Measurements from ENCODE around the gene MCM3AP. TPM values are rescaled to one million over a fixed set of nuclear protein-coding genes. Genes with fewer than 3 reads are reported as not detected.
"Not testable (repeated sequence)": the region's sequence is repeated elsewhere in the genome, so short reads cannot be mapped to it uniquely, and the experiment has no call there.

Gene MCM3AP
- total RNA-seq, 1 donor from 2014 or later = 69.9 TPM

DNA sequence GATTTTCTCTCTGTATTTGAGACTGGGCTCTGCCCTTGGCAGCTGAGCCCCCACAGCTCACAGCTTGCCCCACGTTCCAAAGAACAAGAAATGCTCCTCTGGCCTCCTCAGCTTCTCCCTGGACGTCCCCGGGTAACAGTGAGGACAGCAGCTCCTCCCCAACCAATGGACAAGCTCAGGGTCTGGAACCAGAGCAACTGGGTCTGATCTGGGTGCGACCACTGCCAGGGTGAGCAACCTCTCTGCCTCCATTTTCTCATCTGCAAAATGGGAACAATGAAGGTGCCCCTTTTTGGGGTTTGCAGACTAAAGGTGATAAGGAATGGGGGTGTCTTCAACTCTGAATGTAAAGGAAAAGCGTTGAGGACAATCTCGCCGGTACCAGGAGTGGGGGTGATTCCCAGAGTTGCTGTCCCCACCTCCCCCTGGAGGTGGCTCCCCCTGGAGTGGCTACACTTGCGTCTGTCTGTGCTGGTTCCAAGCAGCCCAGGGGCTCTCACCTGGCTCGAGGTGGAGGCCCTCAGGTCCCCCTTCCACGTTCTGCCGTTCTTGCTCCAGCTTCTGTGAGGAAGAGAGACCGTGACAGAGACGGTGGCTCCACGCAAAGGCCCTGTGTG is 31.4 kb upstream of the MCM3AP start:
- intact Hi-C loops (cut with DNase I) = no loop called here
- no peak for DNase-seq (ENCODE audit: low spot score)

DNA sequence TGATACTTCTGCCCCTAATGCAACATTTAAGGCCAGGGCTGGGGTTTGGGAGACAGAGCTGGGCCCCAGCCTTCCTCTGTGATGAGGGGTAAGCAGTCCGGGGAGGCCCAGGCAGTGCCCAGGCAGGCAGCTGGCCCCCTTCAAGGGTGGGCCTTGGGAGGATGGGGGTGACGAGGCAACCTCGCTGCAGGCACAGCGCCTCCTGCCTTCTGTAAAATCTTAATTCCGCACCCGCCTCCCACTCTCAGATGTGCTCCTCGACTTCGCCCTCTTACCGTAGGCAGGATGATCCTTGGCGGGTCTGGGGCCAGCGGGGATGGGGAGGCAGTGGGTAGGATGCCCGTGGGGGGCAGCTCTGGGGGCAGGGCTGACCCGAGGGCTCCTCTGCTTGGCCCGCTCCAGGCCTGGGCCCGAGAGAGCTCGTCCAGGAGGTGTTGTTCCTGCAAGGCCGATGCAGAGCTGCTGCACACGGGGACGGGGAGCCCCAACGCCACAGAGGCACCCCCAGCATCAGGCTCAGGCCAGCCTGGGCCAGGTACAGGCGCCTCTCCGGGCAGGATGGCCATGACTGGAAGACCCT is 29.1 kb upstream of the MCM3AP start:
- intact Hi-C loops (cut with DNase I) = no loop called here
- DNase-seq (ENCODE audit: low spot score) = no peak

- intact Hi-C loops (cut with DNase I) = no loop called here
- no peak for DNase-seq (ENCODE audit: low spot score)
These were observed 27.5 kb upstream of the MCM3AP start for GRCh38 chr21:46312949-46313348.

DNA sequence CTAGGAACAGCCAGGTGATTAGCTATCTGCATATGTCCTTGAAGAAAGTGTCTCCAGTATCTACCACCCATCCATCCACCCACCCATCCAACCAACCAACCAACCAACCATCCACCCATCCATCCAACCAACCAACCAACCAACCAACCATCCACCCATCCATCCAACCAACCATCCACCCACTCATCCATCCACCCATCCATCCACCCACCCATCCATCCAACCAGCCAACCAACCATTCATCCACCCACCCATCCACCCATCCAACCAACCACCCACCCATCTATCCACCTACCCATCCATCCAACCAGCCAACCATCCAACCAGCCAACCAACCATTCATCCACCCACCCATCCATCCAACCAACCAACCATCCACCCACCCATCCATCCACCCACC is 26.2 kb upstream of the MCM3AP start:
- DNase-seq (ENCODE audit: low spot score) = no peak
- intact Hi-C loops (cut with DNase I) = no loop called here

DNA sequence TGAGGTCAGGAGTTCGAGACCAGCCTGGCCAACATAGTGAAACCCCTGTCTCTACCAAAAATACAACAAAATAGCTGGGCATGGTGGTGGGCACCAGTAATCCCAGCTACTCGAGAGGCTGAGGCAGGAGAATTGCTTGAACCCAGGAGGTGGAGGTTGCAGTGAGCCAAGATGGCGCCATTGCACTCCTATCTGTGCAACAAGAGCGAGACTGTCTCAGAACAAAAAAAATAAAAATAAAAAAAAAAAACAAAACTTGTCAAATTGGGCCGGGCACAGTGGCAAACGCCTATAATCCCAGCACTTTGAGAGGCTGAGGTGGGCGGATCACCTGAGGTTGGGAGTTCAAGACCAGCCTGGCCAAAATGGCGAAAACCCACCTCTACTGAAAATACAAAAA is 24.8 kb upstream of the MCM3AP start:
- intact Hi-C loops (cut with DNase I); DNase-seq (ENCODE audit: low spot score): not testable (repeated sequence)

DNA sequence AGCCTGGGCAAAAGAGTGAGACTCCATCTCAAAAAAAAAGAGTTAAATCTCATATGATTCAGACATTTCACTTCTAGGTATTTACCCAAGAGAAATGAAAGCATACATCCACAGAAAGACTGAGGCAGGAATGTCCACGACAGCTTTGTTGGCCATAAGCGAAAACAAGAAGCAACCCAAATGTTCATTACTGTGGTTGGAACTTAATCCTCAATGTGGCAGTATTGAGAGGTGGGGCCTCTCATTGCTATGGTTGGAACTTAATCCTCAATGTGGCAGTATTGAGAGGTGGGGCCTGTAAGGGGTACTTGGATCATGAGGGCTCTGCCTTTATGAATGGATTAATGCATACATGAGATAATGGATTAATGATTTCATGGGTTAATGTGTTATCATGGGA is 23.0 kb upstream of the MCM3AP start:
- intact Hi-C loops (cut with DNase I) = no loop called here

DNA sequence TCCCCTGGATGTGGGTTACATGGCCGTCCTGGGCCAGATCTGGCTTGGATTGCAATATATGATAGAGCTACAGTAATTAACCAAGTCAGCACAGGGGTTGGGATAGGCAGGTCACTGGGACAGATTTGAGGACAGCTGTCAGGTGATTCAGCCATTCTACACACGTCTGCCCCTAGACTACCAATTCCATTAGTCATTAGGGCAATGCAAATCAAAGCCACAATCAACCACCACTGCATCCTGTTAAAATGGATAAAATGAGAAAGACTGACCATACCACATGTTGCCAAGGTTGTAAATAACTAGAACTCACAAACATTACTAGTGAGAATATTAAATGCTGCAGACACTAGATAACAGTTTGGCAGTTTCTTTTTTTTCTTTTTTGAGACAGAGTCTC is 22.2 kb upstream of the MCM3AP start:
- intact Hi-C loops (cut with DNase I) = no loop called here

More for the DNA sequence above, 23.0 kb upstream of the MCM3AP start:
- no peak for DNase-seq (ENCODE audit: low spot score)

GRCh38 chr21:46304955-46305354 is 19.5 kb upstream of the MCM3AP start:
- intact Hi-C loops (cut with DNase I) = no loop called here

More for the DNA sequence above, 22.2 kb upstream of the MCM3AP start:
- no peak for DNase-seq (ENCODE audit: low spot score)

DNA sequence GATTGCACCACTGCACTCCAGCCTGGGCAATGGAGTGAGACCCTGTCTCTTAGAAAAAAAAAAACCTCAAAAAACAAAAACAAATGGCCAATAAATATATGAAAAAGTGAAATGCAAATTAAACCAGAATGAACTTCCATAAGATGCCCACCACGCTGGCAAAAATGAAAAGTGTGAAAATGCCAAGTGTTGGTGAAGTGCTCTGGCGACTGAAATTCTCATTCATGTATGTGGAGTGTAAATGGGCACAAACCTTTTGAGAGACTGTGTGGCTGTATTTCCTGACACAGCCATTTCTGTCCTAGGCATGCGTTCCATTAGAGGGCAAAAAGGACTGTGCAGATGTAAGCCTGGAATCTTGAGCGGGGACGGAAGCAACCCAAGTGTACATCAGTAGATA is 19.0 kb upstream of the MCM3AP start:
- no peak for DNase-seq (ENCODE audit: low spot score)
- intact Hi-C loops (cut with DNase I) = no loop called here

More at GRCh38 chr21:46304955-46305354, 19.5 kb upstream of the MCM3AP start:
- DNase-seq (ENCODE audit: low spot score) = no peak

DNA sequence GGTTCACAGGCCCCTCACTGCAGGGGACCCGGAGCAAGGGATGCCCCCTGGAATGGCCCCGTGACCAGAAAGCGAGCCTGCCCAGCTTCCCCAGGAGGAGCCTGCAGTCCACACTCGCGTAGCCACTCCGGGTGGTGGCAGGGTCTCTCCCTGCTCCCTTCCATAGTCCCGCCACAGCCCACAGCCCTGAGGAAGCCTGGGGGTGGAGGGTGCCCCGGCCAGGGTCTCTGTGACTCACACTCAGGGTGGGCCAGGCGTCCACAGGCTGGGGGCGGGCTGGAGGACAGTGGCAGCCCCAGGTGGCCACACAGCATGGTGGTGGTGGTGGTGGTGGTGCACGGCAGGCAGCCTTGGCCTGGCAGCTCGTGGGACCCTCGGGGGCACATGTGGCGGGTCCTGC is 16.3 kb upstream of the MCM3AP start:
- no peak for DNase-seq (ENCODE audit: low spot score)
- intact Hi-C loops (cut with DNase I) = no loop called here

DNA sequence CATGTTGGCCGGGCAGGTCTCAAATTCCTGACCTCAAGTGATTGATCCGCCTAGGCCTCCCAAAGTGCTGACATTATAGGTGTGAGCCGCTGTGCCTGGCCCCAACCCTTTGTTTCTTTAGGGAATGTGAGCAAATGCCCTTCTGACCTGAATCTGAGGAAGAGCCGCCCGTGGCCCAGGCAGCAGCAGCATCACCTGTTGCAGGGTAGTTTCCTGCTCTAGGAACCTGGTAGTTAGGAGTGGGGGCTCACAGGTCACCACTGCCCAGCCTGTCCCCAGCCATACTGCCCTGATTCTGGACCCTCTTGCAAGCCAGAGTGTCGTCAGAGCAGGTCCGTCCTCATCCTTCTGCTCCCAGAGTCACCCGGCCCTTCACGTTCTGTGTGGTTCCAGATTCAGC is 13.8 kb upstream of the MCM3AP start:
- intact Hi-C loops (cut with DNase I) = no loop called here
- no peak for DNase-seq (ENCODE audit: low spot score)

DNA sequence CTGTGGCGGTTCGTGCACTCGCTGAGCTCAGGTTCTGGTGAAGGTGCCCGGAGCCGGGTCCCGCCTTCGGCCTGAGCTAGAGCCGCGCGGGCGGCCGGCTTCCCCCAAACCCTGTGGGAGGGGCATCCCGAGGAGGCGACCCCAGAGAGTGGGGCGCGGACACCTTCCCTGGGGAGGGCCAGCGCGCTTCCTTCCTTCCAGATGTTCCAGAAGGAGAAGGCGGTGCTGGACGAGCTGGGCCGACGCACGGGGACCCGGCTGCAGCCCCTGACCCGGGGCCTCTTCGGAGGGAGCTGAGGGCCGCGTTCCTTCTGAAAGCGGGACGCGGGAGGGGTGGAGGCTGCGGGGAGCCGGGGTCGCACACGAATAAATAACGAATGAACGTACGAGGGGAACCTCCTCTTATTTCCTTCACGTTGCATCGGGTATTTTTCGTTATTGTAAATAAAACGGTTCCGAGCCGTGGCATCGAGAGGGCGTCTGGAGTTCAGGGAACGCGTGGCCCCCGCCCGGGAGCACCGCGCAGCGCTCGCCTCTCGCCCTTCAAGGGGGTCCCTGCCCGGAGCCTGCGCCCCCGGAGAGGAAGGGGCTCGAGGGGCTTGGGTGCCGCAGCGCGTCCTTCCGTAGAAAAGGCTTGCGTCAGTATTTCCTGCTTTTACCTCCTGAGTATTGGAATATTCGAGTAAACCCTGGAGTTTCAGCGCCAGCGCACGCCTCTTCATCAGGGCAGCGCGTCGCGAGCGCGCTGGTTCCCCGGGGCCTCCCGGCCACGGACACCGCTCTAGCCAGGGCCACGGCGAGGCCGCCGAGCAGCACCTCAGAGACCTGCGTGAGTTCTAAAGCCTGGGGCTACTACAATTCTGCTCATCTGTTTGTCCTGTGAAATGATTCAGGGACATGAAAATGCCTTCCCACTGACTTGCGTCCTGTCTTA is 12.2 kb upstream of the MCM3AP start:
- no peak for DNase-seq (ENCODE audit: low spot score)
- intact Hi-C loops (cut with DNase I) = loop anchor here (1.0 kb wide), 1 partner anchor 11 kb away; the partner anchor contains the start of gene YBEY

DNA sequence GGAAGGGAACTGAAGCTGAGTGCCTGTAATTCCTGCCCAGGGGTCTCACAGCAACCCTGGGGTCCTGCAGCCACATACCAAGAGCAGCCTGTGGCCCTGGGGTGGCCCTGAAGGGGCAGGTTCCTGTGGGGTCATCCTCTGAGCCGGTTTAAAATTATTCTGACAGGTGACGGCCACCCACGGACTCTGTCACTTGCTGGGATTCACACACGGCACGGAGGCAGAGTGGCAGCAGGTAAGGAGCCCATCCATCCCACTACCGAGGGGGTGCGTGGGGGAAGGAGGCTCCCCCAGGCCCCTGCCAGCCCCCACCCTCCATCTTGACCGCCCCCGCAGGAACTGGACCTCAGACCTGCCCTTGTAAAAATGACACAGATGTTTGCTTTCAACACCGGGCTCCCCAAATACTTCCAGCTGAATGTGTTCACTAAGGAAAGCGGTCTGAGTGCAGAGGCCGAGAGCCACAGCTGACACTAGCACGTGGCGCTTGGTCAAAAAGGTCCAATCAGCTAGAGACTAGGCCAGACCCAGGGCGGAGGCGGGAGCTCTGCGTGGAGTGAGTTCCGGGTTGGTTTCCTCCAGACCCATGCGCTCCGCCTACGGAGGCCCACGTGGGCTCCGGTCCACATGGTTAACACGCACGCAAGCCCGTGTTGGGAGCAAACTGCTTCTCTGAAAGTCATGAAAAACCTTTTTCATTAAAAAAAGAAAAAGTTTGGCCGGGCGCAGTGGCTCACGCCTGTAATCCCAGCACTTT is 10.8 kb upstream of the MCM3AP start:
- intact Hi-C loops (cut with DNase I) = no loop called here
- DNase-seq (ENCODE audit: low spot score) = peak; percentile 93

DNA sequence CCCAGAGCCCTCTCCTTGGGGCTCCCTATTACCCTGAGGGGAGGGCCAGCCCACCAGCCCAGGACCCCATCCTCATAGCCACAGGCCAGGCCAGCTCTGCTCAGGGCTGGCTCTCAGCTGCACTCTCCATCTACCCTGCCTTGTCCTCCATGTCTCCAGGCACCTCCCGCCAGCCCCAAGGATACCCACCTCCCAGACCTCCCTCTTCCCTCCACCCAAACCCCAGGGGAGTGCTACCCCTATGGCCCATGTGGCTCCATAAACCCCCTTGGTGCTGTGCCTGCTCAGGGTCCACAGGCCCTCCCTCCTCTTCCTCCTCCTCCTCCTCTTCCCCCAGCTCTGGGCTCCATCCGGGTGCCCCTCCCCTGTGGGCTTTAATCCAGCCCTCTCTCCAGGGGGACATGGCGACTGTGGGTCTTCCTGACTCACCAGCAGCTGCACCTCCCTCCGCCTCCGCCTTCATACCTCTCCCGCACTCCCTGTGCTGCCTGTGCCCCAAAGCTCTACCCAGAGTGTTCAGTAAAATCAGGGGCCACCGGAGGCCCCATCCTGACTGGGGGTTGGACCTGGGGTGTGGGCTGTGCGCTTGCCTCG is 9.9 kb upstream of the MCM3AP start:
- intact Hi-C loops (cut with DNase I) = no loop called here
- DNase-seq (ENCODE audit: low spot score) = no peak

- intact Hi-C loops (cut with DNase I) = no loop called here
- no peak for DNase-seq (ENCODE audit: low spot score)
These were observed 9.3 kb upstream of the MCM3AP start for GRCh38 chr21:46294647-46295176.

- no peak for DNase-seq (ENCODE audit: low spot score)
These were observed 6.2 kb upstream of the MCM3AP start for GRCh38 chr21:46291561-46291960.

GRCh38 chr21:46289655-46290179 is 4.3 kb upstream of the MCM3AP start:
- DNase-seq (ENCODE audit: low spot score) = no peak
- intact Hi-C loops (cut with DNase I) = loop anchor here (5.0 to 10.0 kb wide), 2 partner anchors 62 to 315 kb away; partner anchors contain the start of gene LSS

More at GRCh38 chr21:46291561-46291960, 6.2 kb upstream of the MCM3AP start:
- intact Hi-C loops (cut with DNase I) = no loop called here

DNA sequence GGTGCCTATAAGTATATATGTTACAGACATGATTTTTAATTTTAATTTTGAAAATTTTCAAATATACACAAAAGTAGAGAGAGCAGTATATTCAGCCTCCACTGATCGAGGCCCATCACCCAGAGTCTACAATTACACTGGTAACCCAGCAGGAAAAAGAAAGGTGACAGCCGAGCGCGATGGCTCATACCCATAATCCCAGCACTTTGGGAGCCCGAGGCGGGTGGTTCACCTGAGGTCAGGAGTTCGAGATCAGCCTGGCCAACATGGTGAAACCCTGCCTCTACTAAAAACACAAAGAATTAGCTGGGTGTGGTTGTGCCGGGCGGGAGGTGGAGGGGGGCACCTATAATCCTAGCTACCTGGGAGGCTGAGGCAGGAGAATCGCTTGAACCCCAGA is 2.1 kb upstream of the MCM3AP start:
- intact Hi-C loops (cut with DNase I) = loop anchor here (2.0 to 10.0 kb wide), 3 partner anchors 37 to 313 kb away; partner anchors contain the start of genes LSS and PCNT

DNA sequence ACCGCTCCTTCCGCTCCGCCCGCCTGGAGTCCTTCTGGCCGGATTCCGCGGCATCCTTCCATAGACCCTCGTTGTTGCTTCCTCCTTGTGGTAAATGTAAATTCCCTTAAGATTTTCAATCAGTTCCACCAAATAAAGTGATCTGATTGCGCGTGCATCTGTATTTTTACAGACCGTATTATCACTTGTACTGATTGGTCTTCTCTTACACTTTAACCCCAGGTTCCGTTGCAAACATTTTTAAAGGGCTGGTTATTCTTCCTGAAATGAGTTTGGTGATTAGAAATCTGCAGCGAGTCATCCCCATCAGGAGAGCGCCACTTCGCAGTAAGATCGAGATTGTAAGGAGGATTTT is 1.2 kb upstream of the MCM3AP start:
- no peak for DNase-seq (ENCODE audit: low spot score)
- intact Hi-C loops (cut with DNase I) = loop anchor here (1.0 to 10.0 kb wide), 4 partner anchors 11 to 312 kb away; partner anchors contain the start of genes LSS and PCNT

More for the DNA sequence above, 2.1 kb upstream of the MCM3AP start:
- DNase-seq (ENCODE audit: low spot score) = no peak
